Calu3 (cell line): Measurements from ENCODE around the gene LANCL3. TPM values are rescaled to one million over a fixed set of nuclear protein-coding genes. Genes with fewer than 3 reads are reported as not detected.

Experiments used
- BruUV-seq: library from RNA; stranded (reverse); fragments of 400-500 nt; replicated peaks from 2 replicates; lab custom pipeline; 2021; lab: Mats Ljungman, UMichigan
- CTCF ChIA-PET: fragments of 300-600 bp; sonication (Branson Sonifier 250); formaldehyde crosslinking; loops from one replicate; lab custom pipeline; 2022; ENCODE audit warnings: antibody characterized with exemption; lab: Charles Lee
- DNase-seq: peaks from one replicate; pipeline ENCODE4 v3.0.0; 2022
- H3K27ac Mint-ChIP-seq: one replicate; pipeline ENCODE4 v1.8.0; 2022; ENCODE audit warnings: mixed read lengths; ENCODE audit not compliant: unreplicated experiment
- H3K27me3 Mint-ChIP-seq: one replicate; pipeline ENCODE4 v1.8.0; 2022; ENCODE audit warnings: mixed read lengths; ENCODE audit not compliant: unreplicated experiment
- H3K36me3 Mint-ChIP-seq: one replicate; pipeline ENCODE4 v1.8.0; 2022; ENCODE audit warnings: mild to moderate bottlenecking, moderate library complexity, mixed read lengths; ENCODE audit not compliant: insufficient read depth, unreplicated experiment
- H3K4me1 Mint-ChIP-seq: one replicate; pipeline ENCODE4 v1.8.0; 2022; ENCODE audit warnings: mild to moderate bottlenecking, low read depth, mixed read lengths; ENCODE audit not compliant: unreplicated experiment
- H3K4me3 Mint-ChIP-seq: one replicate; pipeline ENCODE4 v1.8.0; 2022; ENCODE audit warnings: mild to moderate bottlenecking, low read depth, moderate library complexity, mixed read lengths; ENCODE audit not compliant: unreplicated experiment
- H3K9me3 Mint-ChIP-seq: one replicate; pipeline ENCODE4 v1.8.0; 2022; ENCODE audit warnings: low read depth, mixed read lengths; ENCODE audit not compliant: unreplicated experiment
- intact Hi-C: fragments of 100-400 bp; cut with micrococcal nuclease; formaldehyde crosslinking; loops from one replicate; pipeline ENCODE4 v1.10.0; 2022; ENCODE audit not compliant: unreplicated experiment
- total RNA-seq: library from RNA; stranded (reverse); gene quantifications from 2 replicates; pipeline ENCODE4 v1.2.3, GENCODE V29; 2022
- TF ChIP-seq, protein P1 (sequence below): fragments of 200-600 bp; IDR thresholded peaks from one replicate; pipeline ENCODE4 v1.8.0; 2022; ENCODE audit warnings: antibody characterized with exemption; ENCODE audit not compliant: unreplicated experiment

Gene LANCL3
- total RNA-seq, 1 experiment from 2014 or later: 2.3 TPM

DNA sequence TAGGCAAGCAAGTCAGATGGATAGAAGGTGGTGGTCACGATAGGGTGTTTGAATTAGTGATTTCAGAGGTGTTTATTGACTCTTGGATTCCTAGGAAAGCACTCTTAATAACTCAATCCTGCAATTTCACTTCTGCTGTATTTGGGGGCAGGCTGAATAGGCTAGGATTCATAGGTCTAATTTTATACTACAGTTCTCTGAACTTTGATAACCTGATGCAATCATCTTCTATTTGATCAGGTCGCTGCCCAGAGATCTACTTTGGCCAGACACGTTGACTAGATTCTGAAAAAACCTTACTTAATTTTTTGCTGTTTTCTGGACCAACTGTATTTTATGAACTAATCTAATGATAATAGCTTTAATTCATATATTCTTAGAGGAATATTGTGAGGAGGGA lies 140.5 kb downstream of the LANCL3 start:
- no peak overlapping the region for H3K4me3 Mint-ChIP-seq
- H3K27ac Mint-ChIP-seq: no peak overlapping the region
- TF ChIP-seq, protein P1, sequence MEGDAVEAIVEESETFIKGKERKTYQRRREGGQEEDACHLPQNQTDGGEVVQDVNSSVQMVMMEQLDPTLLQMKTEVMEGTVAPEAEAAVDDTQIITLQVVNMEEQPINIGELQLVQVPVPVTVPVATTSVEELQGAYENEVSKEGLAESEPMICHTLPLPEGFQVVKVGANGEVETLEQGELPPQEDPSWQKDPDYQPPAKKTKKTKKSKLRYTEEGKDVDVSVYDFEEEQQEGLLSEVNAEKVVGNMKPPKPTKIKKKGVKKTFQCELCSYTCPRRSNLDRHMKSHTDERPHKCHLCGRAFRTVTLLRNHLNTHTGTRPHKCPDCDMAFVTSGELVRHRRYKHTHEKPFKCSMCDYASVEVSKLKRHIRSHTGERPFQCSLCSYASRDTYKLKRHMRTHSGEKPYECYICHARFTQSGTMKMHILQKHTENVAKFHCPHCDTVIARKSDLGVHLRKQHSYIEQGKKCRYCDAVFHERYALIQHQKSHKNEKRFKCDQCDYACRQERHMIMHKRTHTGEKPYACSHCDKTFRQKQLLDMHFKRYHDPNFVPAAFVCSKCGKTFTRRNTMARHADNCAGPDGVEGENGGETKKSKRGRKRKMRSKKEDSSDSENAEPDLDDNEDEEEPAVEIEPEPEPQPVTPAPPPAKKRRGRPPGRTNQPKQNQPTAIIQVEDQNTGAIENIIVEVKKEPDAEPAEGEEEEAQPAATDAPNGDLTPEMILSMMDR: no peak
- no TSS peak for BruUV-seq
- DNase-seq: no peak
- H3K9me3 Mint-ChIP-seq: no peaks in the 10 kb centered on the region
- no peaks in the 10 kb centered on the region for H3K4me1 Mint-ChIP-seq
- CTCF ChIA-PET: no interaction called here
- H3K36me3 Mint-ChIP-seq: no peaks in the 10 kb centered on the region
- H3K27me3 Mint-ChIP-seq: no peaks in the 10 kb centered on the region
- intact Hi-C loops: no loop called here

DNA sequence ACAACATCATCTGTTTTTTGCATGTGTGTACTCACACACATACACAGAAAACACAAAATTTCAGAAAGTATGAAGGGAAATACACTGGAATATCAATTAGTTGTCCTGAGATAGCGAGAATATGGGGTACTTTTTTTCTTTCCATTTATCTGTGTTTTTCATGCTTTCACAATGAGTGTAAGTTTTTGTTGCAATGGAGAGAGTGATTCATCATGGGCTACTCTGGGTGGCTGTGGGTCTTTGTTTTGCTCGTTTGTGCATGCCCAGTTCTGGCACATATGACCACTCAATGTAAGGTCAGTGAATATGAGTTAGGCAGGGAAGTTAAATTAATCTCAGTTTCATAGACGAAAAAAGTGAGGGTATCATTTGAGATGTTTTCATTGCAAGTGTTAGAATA lies 141.0 kb downstream of the LANCL3 start:
- H3K4me3 Mint-ChIP-seq: no peak overlapping the region
- BruUV-seq: no TSS peak
- CTCF ChIA-PET: no interaction called here
- no peak overlapping the region for H3K27ac Mint-ChIP-seq
- no peak for DNase-seq
- TF ChIP-seq, protein P1: no peak
- intact Hi-C loops: no loop called here
- H3K9me3 Mint-ChIP-seq: no peaks in the 10 kb centered on the region
- H3K4me1 Mint-ChIP-seq: no peaks in the 10 kb centered on the region
- no peaks in the 10 kb centered on the region for H3K36me3 Mint-ChIP-seq
- no peaks in the 10 kb centered on the region for H3K27me3 Mint-ChIP-seq

GRCh38 chrX:37714479-37714878 lies 143.0 kb downstream of the LANCL3 start:
- no peak overlapping the region for H3K27ac Mint-ChIP-seq
- TF ChIP-seq, protein P1: no peak
- intact Hi-C loops: no loop called here
- no TSS peak for BruUV-seq
- no peak overlapping the region for H3K4me3 Mint-ChIP-seq
- H3K9me3 Mint-ChIP-seq: peaks cover 6% of the 10 kb centered on the region
- CTCF ChIA-PET: no interaction called here
- DNase-seq: no peak
- H3K27me3 Mint-ChIP-seq: no peaks in the 10 kb centered on the region
- no peaks in the 10 kb centered on the region for H3K36me3 Mint-ChIP-seq
- no peaks in the 10 kb centered on the region for H3K4me1 Mint-ChIP-seq

- BruUV-seq: no TSS peak
- intact Hi-C loops: no loop called here
- Mint-ChIP-seq H3K4me3 (no peak overlapping the region), H3K27me3 (no peaks in the 10 kb centered on the region), H3K27ac (no peak overlapping the region), H3K4me1 (no peaks in the 10 kb centered on the region), H3K36me3 (no peaks in the 10 kb centered on the region), H3K9me3 (peaks cover 6% of the 10 kb centered on the region)
- no peak for DNase-seq
- TF ChIP-seq, protein P1: no peak
- CTCF ChIA-PET: no interaction called here
Measured at GRCh38 chrX:37716602-37717001, 145.1 kb downstream of the LANCL3 start.

GRCh38 chrX:37717708-37718107 lies 146.2 kb downstream of the LANCL3 start:
- no peak for DNase-seq
- H3K4me3 Mint-ChIP-seq: no peak overlapping the region
- H3K4me1 Mint-ChIP-seq: no peaks in the 10 kb centered on the region
- H3K27me3 Mint-ChIP-seq: no peaks in the 10 kb centered on the region
- H3K9me3 Mint-ChIP-seq: peaks cover 6% of the 10 kb centered on the region
- H3K27ac Mint-ChIP-seq: no peak overlapping the region
- TF ChIP-seq, protein P1: no peak
- no peaks in the 10 kb centered on the region for H3K36me3 Mint-ChIP-seq
- CTCF ChIA-PET: no interaction called here
- no TSS peak for BruUV-seq
- intact Hi-C loops: no loop called here
